H1 (cell line): Measurements from ENCODE around the gene SVEP1. TPM values are rescaled to one million over a fixed set of nuclear protein-coding genes. Genes with fewer than 3 reads are reported as not detected.

ENCODE experiments used
- CTCF ChIA-PET: fragments of 300-600 bp; sonication (Branson Sonifier 250); formaldehyde crosslinking; loops from one replicate; lab custom pipeline; 2021; ENCODE audit not compliant: partially characterized antibody; lab: Charles Lee
- POLR2A ChIA-PET: fragments of 300-600 bp; sonication (Branson Sonifier 250); formaldehyde crosslinking; loops from one replicate; lab custom pipeline; 2021; ENCODE audit warnings: inconsistent platforms; ENCODE audit not compliant: partially characterized antibody; lab: Charles Lee
- DNase-seq, 2 experiments: peaks; one replicate each; pipeline versions ENCODE4 v3.0.0 to v3.0.0-alpha.2; 2010 to 2022; ENCODE audit warnings: low spot score in 2 of 2, low read depth in 1 of 2, mixed read lengths in 1 of 2
- FAIRE-seq: peaks from 2 replicates; lab custom pipeline; 2011; peaks lifted over from hg19 to GRCh38; lab: Jason Lieb, UNC
- H2AFZ ChIP-seq: 2 replicates; pipeline ENCODE4 v1.8.1; 2012; ENCODE audit warnings: low read length, inconsistent platforms
- H2AK5ac ChIP-seq: 2 replicates; pipeline ENCODE4 v1.6.1; 2013; ENCODE audit warnings: low read depth, low read length
- H2BK120ac ChIP-seq: replicated peaks from 2 replicates; pipeline ENCODE3; 2013; ENCODE audit warnings: low read depth, low read length, inconsistent platforms
- H2BK12ac ChIP-seq: 2 replicates; pipeline ENCODE4 v1.6.1; 2013; ENCODE audit warnings: low read depth, low read length
- H2BK15ac ChIP-seq: 2 replicates; pipeline ENCODE4 v1.6.1; 2013; ENCODE audit warnings: low read length
- H2BK20ac ChIP-seq: 2 replicates; pipeline ENCODE4 v1.6.1; 2013; ENCODE audit warnings: low read length
- H2BK5ac ChIP-seq: 2 replicates; pipeline ENCODE4 v1.6.1; 2013; ENCODE audit warnings: low read depth, low read length
- H3K14ac ChIP-seq: 2 replicates; pipeline ENCODE4 v1.6.1; 2013; ENCODE audit warnings: inconsistent platforms; ENCODE audit not compliant: insufficient read length
- H3K18ac ChIP-seq: 2 replicates; pipeline ENCODE4 v1.6.1; 2013; ENCODE audit warnings: low read length; ENCODE audit errors: extremely low read depth
- H3K23ac ChIP-seq: 2 replicates; pipeline ENCODE4 v1.6.1; 2013; ENCODE audit warnings: inconsistent platforms; ENCODE audit not compliant: insufficient read length
- H3K23me2 ChIP-seq: 2 replicates; pipeline ENCODE4 v1.6.1; 2013; ENCODE audit warnings: low read depth, low read length
- H3K27ac ChIP-seq: 2 replicates; pipeline ENCODE4 v1.6.1; 2011; ENCODE audit warnings: low read depth, low read length, inconsistent platforms
- H3K27me3 ChIP-seq, 4 experiments: replicated peaks in 1 of 4; 1 replicate in 1 of 4; 2 replicates in 3 of 4; pipeline versions ENCODE4 v1.6.1 to v1.8.1; 2011 to 2013; ENCODE audit warnings: low read length in 3 of 4, mild to moderate bottlenecking in 3 of 4, inconsistent platforms in 2 of 4, mixed read lengths in 2 of 4, moderate library complexity in 1 of 4; ENCODE audit not compliant: control insufficient read depth in 3 of 4, insufficient read depth in 3 of 4; ENCODE audit errors: extremely low read depth in 1 of 4
- H3K36me3 ChIP-seq, 4 experiments: 2 replicates each; pipeline versions ENCODE4 v1.6.1 to v1.8.1; 2011 to 2013; ENCODE audit warnings: mild to moderate bottlenecking in 4 of 4, low read length in 3 of 4, moderate library complexity in 2 of 4, control low read depth in 1 of 4, inconsistent platforms in 1 of 4; ENCODE audit not compliant: insufficient read depth in 4 of 4, control insufficient read depth in 2 of 4
- H3K4ac ChIP-seq: replicated peaks from 2 replicates; pipeline ENCODE3; 2013; ENCODE audit warnings: low read length, low read depth, mixed read lengths, inconsistent platforms; ENCODE audit not compliant: insufficient read length
- H3K4me1 ChIP-seq, 4 experiments: replicated peaks in 1 of 4; 1 replicate in 1 of 4; 2 replicates in 3 of 4; pipeline versions ENCODE4 v1.6.1 to v1.8.1; 2011 to 2013; ENCODE audit warnings: low read length in 3 of 4, inconsistent platforms in 2 of 4, mixed read lengths in 1 of 4; ENCODE audit not compliant: insufficient read depth in 4 of 4, control insufficient read depth in 3 of 4
- H3K4me2 ChIP-seq, 2 experiments: 2 replicates each; pipeline versions ENCODE4 v1.6.1 to v1.8.1; 2011 to 2013; ENCODE audit warnings: low read depth in 2 of 2, low read length in 2 of 2, control low read depth in 1 of 2, inconsistent platforms in 1 of 2, mild to moderate bottlenecking in 1 of 2; ENCODE audit not compliant: insufficient read depth in 1 of 2
- H3K4me3 ChIP-seq, 4 experiments: fragments of 200-600, 300-600 bp in 1 of 4; sonication (generic), shearing (Covaris generic), sonication (Bioruptor Twin) in 1 of 4; 2 replicates each; pipeline versions ENCODE4 v1.5.1 to v1.8.1; 2011 to 2016; ENCODE audit warnings: low read length in 4 of 4, low read depth in 3 of 4, control low read depth in 2 of 4, inconsistent platforms in 2 of 4, mild to moderate bottlenecking in 2 of 4, mixed read lengths in 1 of 4, moderate library complexity in 1 of 4; ENCODE audit not compliant: insufficient read depth in 2 of 4; ENCODE audit errors: extremely low read depth in 1 of 4
- H3K56ac ChIP-seq: replicated peaks from 2 replicates; pipeline ENCODE3; 2013; ENCODE audit warnings: low read depth, mild to moderate bottlenecking, mixed read lengths, low read length, inconsistent platforms; ENCODE audit not compliant: insufficient read length
- H3K79me1 ChIP-seq: 2 replicates; pipeline ENCODE4 v1.6.1; 2013; ENCODE audit warnings: low read depth, low read length, control low read depth
- H3K79me2 ChIP-seq, 2 experiments: 2 replicates each; pipeline versions ENCODE4 v1.6.1 to v1.8.1; 2012 to 2013; ENCODE audit warnings: low read length in 2 of 2, mild to moderate bottlenecking in 2 of 2, inconsistent platforms in 1 of 2; ENCODE audit not compliant: insufficient read depth in 2 of 2, control insufficient read depth in 1 of 2
- H3K9ac ChIP-seq, 4 experiments: replicated peaks in 1 of 4; 1 replicate in 1 of 4; 2 replicates in 3 of 4; pipeline versions ENCODE4 v1.6.1 to v1.8.1; 2011 to 2013; ENCODE audit warnings: low read depth in 3 of 4, low read length in 3 of 4, control low read depth in 2 of 4, mild to moderate bottlenecking in 2 of 4, moderate library complexity in 2 of 4, inconsistent platforms in 1 of 4; ENCODE audit errors: extremely low read depth in 1 of 4
- H3K9me3 ChIP-seq, 2 experiments: 2 replicates each; pipeline versions ENCODE4 v1.6.1 to v1.8.1; 2012 to 2013; ENCODE audit warnings: mild to moderate bottlenecking in 2 of 2, moderate library complexity in 2 of 2, control low read depth in 1 of 2, inconsistent platforms in 1 of 2, low read depth in 1 of 2, low read length in 1 of 2, mixed read lengths in 1 of 2; ENCODE audit not compliant: insufficient read depth in 2 of 2
- H4K20me1 ChIP-seq, 2 experiments: replicated peaks in 1 of 2; 2 replicates each; pipeline versions ENCODE3 to v1.8.1; 2011 to 2013; ENCODE audit warnings: inconsistent platforms in 2 of 2, low read length in 2 of 2, mild to moderate bottlenecking in 1 of 2; ENCODE audit not compliant: insufficient read depth in 2 of 2, control insufficient read depth in 1 of 2
- H4K5ac ChIP-seq: 2 replicates; pipeline ENCODE4 v1.6.1; 2013; ENCODE audit warnings: low read length, low read depth, mixed read lengths, inconsistent platforms; ENCODE audit not compliant: insufficient read length
- H4K8ac ChIP-seq: 2 replicates; pipeline ENCODE4 v1.8.0; 2013; ENCODE audit warnings: mild to moderate bottlenecking, moderate library complexity, low read length, inconsistent platforms; ENCODE audit not compliant: insufficient read depth; ENCODE audit errors: extremely low read depth
- H4K91ac ChIP-seq: replicated peaks from 2 replicates; pipeline ENCODE3; 2013; ENCODE audit warnings: low read length, mixed read lengths, inconsistent platforms; ENCODE audit not compliant: insufficient read length
- KDM5A ChIP-seq: fragments of 200-600 bp; IDR thresholded peaks from 2 replicates; pipeline ENCODE4 v1.7.1; 2012; ENCODE audit warnings: mild to moderate bottlenecking, low read length, inconsistent platforms, mixed read lengths
- POU5F1 ChIP-seq: IDR thresholded peaks from 2 replicates; pipeline ENCODE4 v1.6.1; 2011; ENCODE audit warnings: low read depth, mild to moderate bottlenecking, low read length, moderate library complexity
- RNF2 ChIP-seq: fragments of 200-900, 300-1000 bp; sonication (generic); IDR thresholded peaks from 2 replicates; pipeline ENCODE4 v1.7.1; 2016; ENCODE audit warnings: borderline replicate concordance, low read depth, mild to moderate bottlenecking, antibody characterized with exemption, low read length; ENCODE audit not compliant: poor library complexity, severe bottlenecking; ENCODE audit errors: missing control alignments
- SIRT6 ChIP-seq: IDR thresholded peaks from one replicate; pipeline ENCODE4 v1.7.1; 2012; ENCODE audit warnings: low read length, inconsistent platforms
- TBP ChIP-seq: IDR thresholded peaks from 2 replicates; pipeline ENCODE4 v1.6.1; 2011; ENCODE audit warnings: low read depth, low read length, improper control_type of control experiment
- TEAD4 ChIP-seq: IDR thresholded peaks from 2 replicates; pipeline ENCODE4 v1.6.1; 2012; ENCODE audit warnings: low read depth, low read length, inconsistent platforms, mixed read lengths
- WGBS, 2 experiments: shearing (Covaris generic) in 1 of 2; methylation state at CpG; one replicate each; pipeline versions ENCODE4 v1.1.6 to v1.1.7; 2013 to 2015; ENCODE audit warnings: low lambda C conversion rate in 2 of 2, mixed read lengths in 2 of 2, inconsistent platforms in 1 of 2, low coverage in 1 of 2, missing lambda C conversion rate in 1 of 2; ENCODE audit not compliant: insufficient replicate concordance in 2 of 2, insufficient coverage in 1 of 2, insufficient read length in 1 of 2; ENCODE audit errors: extremely low coverage in 1 of 2, missing lambda C conversion rate in 1 of 2; 5-methylcytosine and 5-hydroxymethylcytosine counted together
- polyA plus RNA-seq, 7 experiments: library from polyadenylated mRNA; depleted of rRNA in 3 of 7; stranded (reverse) in 5 of 7; unstranded in 2 of 7; fragments of >200 nt in 5 of 7; fragments of 200-250 nt in 2 of 7; gene quantifications; 1 replicate in 5 of 7; 2 replicates in 1 of 7; 4 replicates in 1 of 7; pipeline versions ENCODE4 v1.2.1 to v1.2.3, GENCODE V29; 2011 to 2013; ENCODE audit warnings: missing spikeins in 2 of 7, mixed read lengths in 2 of 7
- total RNA-seq: library from RNA; stranded (reverse); fragmentation: NEBNext Ultra II Directional; extraction: Animal tissue kit (Norgen Biotek cat#: 25700); gene quantifications from 2 replicates; pipeline ENCODE4 v1.2.1, GENCODE V29; 2021

The SVEP1 gene
- total and polyA plus RNA-seq, 2 of the 8 experiments (the other 6 are each of a cell fraction or from before 2014, with no cell fraction given) = 0.11 to 0.37 TPM

DNA sequence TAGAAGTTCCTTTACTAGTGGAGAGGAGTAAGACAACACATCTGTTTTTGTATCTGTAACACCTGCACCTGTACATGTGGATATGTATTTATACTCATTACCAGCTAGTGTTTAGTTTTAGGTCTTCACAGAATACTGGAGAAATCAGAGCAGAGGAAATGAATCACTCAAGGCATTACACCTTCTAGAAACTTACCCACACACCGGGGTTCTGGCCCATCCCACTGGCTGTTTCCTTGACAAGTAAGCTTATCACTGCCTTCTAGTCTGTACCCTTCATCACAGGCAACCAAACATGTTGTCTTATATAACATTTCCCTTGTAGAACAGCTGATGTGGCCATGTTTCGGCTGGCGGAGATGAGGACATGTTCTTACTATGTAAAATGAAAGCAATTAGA, 76.7 kb downstream of the SVEP1 start:
- no peak overlapping the region for H4K91ac ChIP-seq
- DNase-seq (no peak), FAIRE-seq (no peak)
- H4K5ac ChIP-seq = no peak overlapping the region
- no peaks in the 10 kb centered on the region for H3K9me3 ChIP-seq
- H3K79me2 ChIP-seq = no peaks in the 10 kb centered on the region
- no peak overlapping the region for H2BK120ac ChIP-seq
- no peak overlapping the region for H2BK20ac ChIP-seq
- H3K23ac ChIP-seq = no peak overlapping the region
- no peak overlapping the region for H3K4ac ChIP-seq
- H4K8ac ChIP-seq = no peak overlapping the region
- no peak overlapping the region for H3K9ac ChIP-seq
- TF ChIP-seq POU5F1 (no peak), SIRT6 (no peak), KDM5A (no peak), RNF2 (no peak), TBP (no peak), TEAD4 (no peak)
- no peaks in the 10 kb centered on the region for H3K4me1 ChIP-seq
- no peak overlapping the region for H3K56ac ChIP-seq
- H3K4me2 ChIP-seq = no peak overlapping the region
- no peak overlapping the region for H2AFZ ChIP-seq
- H3K27ac ChIP-seq = no peak overlapping the region
- H3K14ac ChIP-seq = no peak overlapping the region
- no peak overlapping the region for H3K18ac ChIP-seq
- H4K20me1 ChIP-seq = no peaks in the 10 kb centered on the region
- no peak overlapping the region for H2BK5ac ChIP-seq
- H3K79me1 ChIP-seq = no peaks in the 10 kb centered on the region
- ChIA-PET CTCF (interaction anchor here (0.9 kb wide), 1 partner anchor 121 kb away, joined by 4 read pairs; no protein-coding TSS in a partner anchor), POLR2A (no interaction called here)
- 88% methylated on average over 3 of the region's 3 CpGs; no CpG with 5 or more reads in 1 of the 2 experiments for WGBS, 2 experiments
- H3K36me3 ChIP-seq = no peaks in the 10 kb centered on the region
- no peak overlapping the region for H3K4me3 ChIP-seq
- H2AK5ac ChIP-seq = no peak overlapping the region
- no peak overlapping the region for H2BK15ac ChIP-seq
- H2BK12ac ChIP-seq = no peak overlapping the region
- H3K23me2 ChIP-seq = no peaks in the 10 kb centered on the region
- no peaks in the 10 kb centered on the region for H3K27me3 ChIP-seq
